SK-N-SH (cell line): Measurements from ENCODE around the gene CHRNB2.

Experiments
- CHD2 ChIP-seq: fragments of 150-350 bp; IDR thresholded peaks from 2 replicates; pipeline ENCODE4 v1.6.1; 2018; ENCODE audit warnings: low read length; ENCODE audit not compliant: partially characterized antibody
- ELF1 ChIP-seq: IDR thresholded peaks from 2 replicates; pipeline ENCODE4 v1.4.0; 2012
- EP300 ChIP-seq, 2 experiments: IDR thresholded peaks; 2 replicates each; pipeline versions ENCODE4 v1.4.0 to v1.6.1; 2012; ENCODE audit warnings: borderline replicate concordance in 1 of 2, low read depth in 1 of 2, low read length in 1 of 2
- FOXJ3 ChIP-seq: sonication (generic); formaldehyde crosslinking; IDR thresholded peaks from 2 replicates; pipeline ENCODE4 v1.5.1; 2020; ENCODE audit warnings: mild to moderate bottlenecking, missing genetic modification reagents
- GATA2 ChIP-seq: sonication (generic); formaldehyde crosslinking; IDR thresholded peaks from 2 replicates; pipeline ENCODE4 v1.5.0; 2020; ENCODE audit warnings: mild to moderate bottlenecking, missing genetic modification reagents
- JUND ChIP-seq: IDR thresholded peaks from 2 replicates; pipeline ENCODE4 v1.4.0; 2012
- POLR2AphosphoS5 ChIP-seq: IDR thresholded peaks from 2 replicates; pipeline ENCODE4 v1.6.1; 2012; ENCODE audit warnings: low read depth, low read length
- RFX5 ChIP-seq: IDR thresholded peaks from 2 replicates; pipeline ENCODE4 v1.6.1; 2012; ENCODE audit warnings: mild to moderate bottlenecking, improper control_type of control experiment, low read length
- SIN3A ChIP-seq: IDR thresholded peaks from 2 replicates; pipeline ENCODE4 v1.6.1; 2012; ENCODE audit warnings: low read depth, mild to moderate bottlenecking, low read length, moderate library complexity, borderline replicate concordance
- SMC3 ChIP-seq: IDR thresholded peaks from 2 replicates; pipeline ENCODE4 v1.6.1; 2012; ENCODE audit warnings: low read depth, low read length, improper control_type of control experiment
- YY1 ChIP-seq: IDR thresholded peaks from 2 replicates; pipeline ENCODE4 v1.4.0; 2012; ENCODE audit warnings: low read depth, mild to moderate bottlenecking
- TF ChIP-seq, protein P1 (sequence below): fragments of 200-600 bp; sonication (generic); IDR thresholded peaks from 2 replicates; pipeline ENCODE4 v1.6.1; 2017; ENCODE audit warnings: antibody characterized with exemption, mild to moderate bottlenecking, moderate library complexity
- TF ChIP-seq, protein P2 (sequence below): IDR thresholded peaks from 2 replicates; pipeline ENCODE4 v1.6.1; 2012; ENCODE audit warnings: mild to moderate bottlenecking, low read depth, low read length, moderate library complexity
- TF ChIP-seq, protein P3 (sequence below): IDR thresholded peaks from 2 replicates; pipeline ENCODE4 v1.4.0; 2012; ENCODE audit warnings: low read depth, borderline replicate concordance

DNA sequence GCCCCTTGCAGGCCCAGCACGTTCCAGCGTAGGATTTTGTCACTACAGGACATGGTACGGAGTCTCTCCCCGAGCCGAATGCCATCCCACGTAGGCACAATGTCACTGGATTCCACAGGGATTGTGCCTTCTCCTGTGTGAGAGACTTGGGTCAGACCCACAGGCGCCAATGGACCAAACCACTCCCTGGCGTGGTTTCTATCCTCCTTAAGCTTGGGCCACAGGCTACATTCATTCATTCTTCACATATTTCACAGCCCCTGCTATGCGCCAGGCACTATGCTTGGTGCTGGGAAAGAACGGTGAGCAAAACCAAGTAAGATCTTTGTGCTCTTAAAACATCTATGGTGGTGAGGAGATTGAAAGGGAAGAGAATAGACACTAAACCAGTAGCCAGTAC is 18.7 kb downstream of the CHRNB2 start:
- TF ChIP-seq CHD2: no peak
- no peak for TF ChIP-seq SMC3
- no peak for TF ChIP-seq FOXJ3 (CRISPR knock-in tag)
- TF ChIP-seq, protein P1, sequence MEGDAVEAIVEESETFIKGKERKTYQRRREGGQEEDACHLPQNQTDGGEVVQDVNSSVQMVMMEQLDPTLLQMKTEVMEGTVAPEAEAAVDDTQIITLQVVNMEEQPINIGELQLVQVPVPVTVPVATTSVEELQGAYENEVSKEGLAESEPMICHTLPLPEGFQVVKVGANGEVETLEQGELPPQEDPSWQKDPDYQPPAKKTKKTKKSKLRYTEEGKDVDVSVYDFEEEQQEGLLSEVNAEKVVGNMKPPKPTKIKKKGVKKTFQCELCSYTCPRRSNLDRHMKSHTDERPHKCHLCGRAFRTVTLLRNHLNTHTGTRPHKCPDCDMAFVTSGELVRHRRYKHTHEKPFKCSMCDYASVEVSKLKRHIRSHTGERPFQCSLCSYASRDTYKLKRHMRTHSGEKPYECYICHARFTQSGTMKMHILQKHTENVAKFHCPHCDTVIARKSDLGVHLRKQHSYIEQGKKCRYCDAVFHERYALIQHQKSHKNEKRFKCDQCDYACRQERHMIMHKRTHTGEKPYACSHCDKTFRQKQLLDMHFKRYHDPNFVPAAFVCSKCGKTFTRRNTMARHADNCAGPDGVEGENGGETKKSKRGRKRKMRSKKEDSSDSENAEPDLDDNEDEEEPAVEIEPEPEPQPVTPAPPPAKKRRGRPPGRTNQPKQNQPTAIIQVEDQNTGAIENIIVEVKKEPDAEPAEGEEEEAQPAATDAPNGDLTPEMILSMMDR: no peak
- TF ChIP-seq, protein P2, sequence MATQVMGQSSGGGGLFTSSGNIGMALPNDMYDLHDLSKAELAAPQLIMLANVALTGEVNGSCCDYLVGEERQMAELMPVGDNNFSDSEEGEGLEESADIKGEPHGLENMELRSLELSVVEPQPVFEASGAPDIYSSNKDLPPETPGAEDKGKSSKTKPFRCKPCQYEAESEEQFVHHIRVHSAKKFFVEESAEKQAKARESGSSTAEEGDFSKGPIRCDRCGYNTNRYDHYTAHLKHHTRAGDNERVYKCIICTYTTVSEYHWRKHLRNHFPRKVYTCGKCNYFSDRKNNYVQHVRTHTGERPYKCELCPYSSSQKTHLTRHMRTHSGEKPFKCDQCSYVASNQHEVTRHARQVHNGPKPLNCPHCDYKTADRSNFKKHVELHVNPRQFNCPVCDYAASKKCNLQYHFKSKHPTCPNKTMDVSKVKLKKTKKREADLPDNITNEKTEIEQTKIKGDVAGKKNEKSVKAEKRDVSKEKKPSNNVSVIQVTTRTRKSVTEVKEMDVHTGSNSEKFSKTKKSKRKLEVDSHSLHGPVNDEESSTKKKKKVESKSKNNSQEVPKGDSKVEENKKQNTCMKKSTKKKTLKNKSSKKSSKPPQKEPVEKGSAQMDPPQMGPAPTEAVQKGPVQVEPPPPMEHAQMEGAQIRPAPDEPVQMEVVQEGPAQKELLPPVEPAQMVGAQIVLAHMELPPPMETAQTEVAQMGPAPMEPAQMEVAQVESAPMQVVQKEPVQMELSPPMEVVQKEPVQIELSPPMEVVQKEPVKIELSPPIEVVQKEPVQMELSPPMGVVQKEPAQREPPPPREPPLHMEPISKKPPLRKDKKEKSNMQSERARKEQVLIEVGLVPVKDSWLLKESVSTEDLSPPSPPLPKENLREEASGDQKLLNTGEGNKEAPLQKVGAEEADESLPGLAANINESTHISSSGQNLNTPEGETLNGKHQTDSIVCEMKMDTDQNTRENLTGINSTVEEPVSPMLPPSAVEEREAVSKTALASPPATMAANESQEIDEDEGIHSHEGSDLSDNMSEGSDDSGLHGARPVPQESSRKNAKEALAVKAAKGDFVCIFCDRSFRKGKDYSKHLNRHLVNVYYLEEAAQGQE: no peak
- TF ChIP-seq GATA2: no peak
- TF ChIP-seq EP300 (IDR thresholded peaks at IDR 0.05; ENCODE audit: borderline replicate concordance in 1 of 2, low read depth in 1 of 2, low read length in 1 of 2): no peak
- TF ChIP-seq JUND: no peak
- TF ChIP-seq POLR2AphosphoS5: no peak
- TF ChIP-seq, protein P3, sequence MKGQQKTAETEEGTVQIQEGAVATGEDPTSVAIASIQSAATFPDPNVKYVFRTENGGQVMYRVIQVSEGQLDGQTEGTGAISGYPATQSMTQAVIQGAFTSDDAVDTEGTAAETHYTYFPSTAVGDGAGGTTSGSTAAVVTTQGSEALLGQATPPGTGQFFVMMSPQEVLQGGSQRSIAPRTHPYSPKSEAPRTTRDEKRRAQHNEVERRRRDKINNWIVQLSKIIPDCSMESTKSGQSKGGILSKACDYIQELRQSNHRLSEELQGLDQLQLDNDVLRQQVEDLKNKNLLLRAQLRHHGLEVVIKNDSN: no peak
- TF ChIP-seq RFX5: no peak
- TF ChIP-seq SIN3A: no peak
- no peak for TF ChIP-seq YY1
- no peak for TF ChIP-seq ELF1
